H1 (cell line): ENCODE results near the gene RNF8.
"Not testable (repeated sequence)": the region's sequence is repeated elsewhere in the genome, so short reads cannot be mapped to it uniquely, and the experiment has no call there.

ENCODE experiments used
- EZH2 ChIP-seq: fragments of 200-600 bp; sonication (generic); IDR thresholded peaks from 2 replicates; pipeline ENCODE4 v1.7.1; 2012; ENCODE audit warnings: low read depth, mild to moderate bottlenecking, moderate library complexity, low read length, inconsistent platforms; ENCODE audit not compliant: severe bottlenecking
- KDM1A ChIP-seq: fragments of 200-600, 300-600 bp; sonication (generic); IDR thresholded peaks from 2 replicates; pipeline ENCODE4 v1.7.1; 2016; ENCODE audit warnings: mild to moderate bottlenecking, low read length, borderline replicate concordance
- POLR2A ChIP-seq, 2 experiments: IDR thresholded peaks; 1 replicate in 1 of 2; 2 replicates in 1 of 2; pipeline ENCODE4 v1.6.1; 2011; ENCODE audit warnings: low read depth in 2 of 2, low read length in 2 of 2, mild to moderate bottlenecking in 2 of 2; ENCODE audit errors: control extremely low read depth in 1 of 2
- POLR2AphosphoS5 ChIP-seq: IDR thresholded peaks from 2 replicates; pipeline ENCODE4 v1.6.1; 2011; ENCODE audit warnings: low read depth, low read length
- TAF1 ChIP-seq: IDR thresholded peaks from 2 replicates; pipeline ENCODE4 v1.6.1; 2011; ENCODE audit warnings: mild to moderate bottlenecking, low read depth, low read length
- TBP ChIP-seq: IDR thresholded peaks from 2 replicates; pipeline ENCODE4 v1.6.1; 2011; ENCODE audit warnings: low read depth, low read length, improper control_type of control experiment
- YY1 ChIP-seq: IDR thresholded peaks from 2 replicates; pipeline ENCODE4 v1.6.1; 2011; ENCODE audit warnings: low read depth, mild to moderate bottlenecking, low read length
- TF ChIP-seq, protein P1 (sequence below), 3 experiments: IDR thresholded peaks; 1 replicate in 2 of 3; 2 replicates in 1 of 3; pipeline versions ENCODE4 v1.5.1 to v1.6.1; 2011; ENCODE audit warnings: low read length in 3 of 3, mild to moderate bottlenecking in 3 of 3, inconsistent platforms in 2 of 3, low read depth in 1 of 3, moderate library complexity in 1 of 3; ENCODE audit not compliant: insufficient read depth in 1 of 3; ENCODE audit errors: control extremely low read depth in 1 of 3

DNA sequence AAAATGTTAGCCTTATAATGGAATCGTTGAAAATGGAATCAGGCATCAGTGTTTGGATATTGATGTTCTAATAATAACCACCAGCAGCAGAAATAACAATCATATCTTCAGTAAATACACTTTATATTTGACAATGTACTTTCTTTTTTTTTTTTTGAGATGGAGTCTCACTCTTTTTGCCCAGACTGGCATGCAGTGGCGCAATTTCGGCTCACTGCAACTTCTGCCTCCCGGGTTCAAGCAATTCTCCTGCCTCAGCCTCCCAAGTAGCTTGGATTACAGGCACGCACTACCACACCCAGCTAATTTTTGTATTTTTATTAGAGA lies 89.4 kb downstream of the RNF8 start:
- TF ChIP-seq EZH2; KDM1A; TBP; POLR2A (IDR thresholded peaks at IDR 0.05; ENCODE audit: control extremely low read depth in 1 of 2, low read depth in 2 of 2, low read length in 2 of 2); YY1; POLR2AphosphoS5; TAF1: not testable (repeated sequence)
- TF ChIP-seq, protein P1, sequence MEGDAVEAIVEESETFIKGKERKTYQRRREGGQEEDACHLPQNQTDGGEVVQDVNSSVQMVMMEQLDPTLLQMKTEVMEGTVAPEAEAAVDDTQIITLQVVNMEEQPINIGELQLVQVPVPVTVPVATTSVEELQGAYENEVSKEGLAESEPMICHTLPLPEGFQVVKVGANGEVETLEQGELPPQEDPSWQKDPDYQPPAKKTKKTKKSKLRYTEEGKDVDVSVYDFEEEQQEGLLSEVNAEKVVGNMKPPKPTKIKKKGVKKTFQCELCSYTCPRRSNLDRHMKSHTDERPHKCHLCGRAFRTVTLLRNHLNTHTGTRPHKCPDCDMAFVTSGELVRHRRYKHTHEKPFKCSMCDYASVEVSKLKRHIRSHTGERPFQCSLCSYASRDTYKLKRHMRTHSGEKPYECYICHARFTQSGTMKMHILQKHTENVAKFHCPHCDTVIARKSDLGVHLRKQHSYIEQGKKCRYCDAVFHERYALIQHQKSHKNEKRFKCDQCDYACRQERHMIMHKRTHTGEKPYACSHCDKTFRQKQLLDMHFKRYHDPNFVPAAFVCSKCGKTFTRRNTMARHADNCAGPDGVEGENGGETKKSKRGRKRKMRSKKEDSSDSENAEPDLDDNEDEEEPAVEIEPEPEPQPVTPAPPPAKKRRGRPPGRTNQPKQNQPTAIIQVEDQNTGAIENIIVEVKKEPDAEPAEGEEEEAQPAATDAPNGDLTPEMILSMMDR (IDR thresholded peaks at IDR 0.05; ENCODE audit: control extremely low read depth in 1 of 3, insufficient read depth in 1 of 3, low read depth in 1 of 3, low read length in 3 of 3) = not testable (repeated sequence)
